ENCODE results near the gene MYO15B. TPM values are rescaled to one million over a fixed set of nuclear protein-coding genes. Genes with fewer than 3 reads are reported as not detected.

Gene MYO15B
- total and polyA plus RNA-seq, 2 of the 13 experiments (the other 11 are each of a cell fraction or from before 2014, with no cell fraction given): 2.8 to 8.1 TPM

GRCh38 chr17:75601057-75601987, 13.7 kb downstream of the MYO15B start (continued):
- TF ChIP-seq ZNF281 (CRISPR knock-in tag; IDR thresholded peaks at IDR 0.05; ENCODE audit: borderline replicate concordance) (no peak), TFDP1 (CRISPR knock-in tag; IDR thresholded peaks at IDR 0.05; ENCODE audit: borderline replicate concordance) (no peak), TRIM24 (CRISPR knock-in tag; IDR thresholded peaks at IDR 0.05) (no peak), ZNF451 (CRISPR knock-in tag; IDR thresholded peaks at IDR 0.05) (no peak), FUBP1 (CRISPR knock-in tag; IDR thresholded peaks at IDR 0.05; ENCODE audit: borderline replicate concordance) (no peak), HMGA1 (CRISPR knock-in tag; conservative IDR thresholded peaks at IDR 0.05) (no peak), ZNF205 (CRISPR knock-in tag; IDR thresholded peaks at IDR 0.05) (no peak), CBX2 (IDR thresholded peaks at IDR 0.05; ENCODE audit: low read depth, low read length) (no peak), CBX2 (CRISPR knock-in tag; IDR thresholded peaks at IDR 0.05; ENCODE audit: low read depth) (no peak), ZNF343 (CRISPR knock-in tag; IDR thresholded peaks at IDR 0.05) (no peak), NFAT5 (CRISPR knock-in tag; IDR thresholded peaks at IDR 0.05) (no peak), GMEB2 (CRISPR knock-in tag; IDR thresholded peaks at IDR 0.05; ENCODE audit: low read depth) (no peak), SP140L (CRISPR knock-in tag; IDR thresholded peaks at IDR 0.05; ENCODE audit: borderline replicate concordance) (no peak), ZMAT5 (CRISPR knock-in tag; IDR thresholded peaks at IDR 0.05; ENCODE audit: borderline replicate concordance, low read depth) (no peak)

Measured in HepG2 (cell line).